H1 (cell line): Measurements from ENCODE around the gene GALR1. TPM values are rescaled to one million over a fixed set of nuclear protein-coding genes. Genes with fewer than 3 reads are reported as not detected.

Source experiments
- CBX8 ChIP-seq: fragments of 300-800, 300-1000 bp; sonication (generic); IDR thresholded peaks from 2 replicates; pipeline ENCODE4 v1.7.1; 2016; ENCODE audit warnings: low read depth, low read length, borderline replicate concordance
- CHD1 ChIP-seq: IDR thresholded peaks from 2 replicates; pipeline ENCODE4 v1.6.1; 2012; ENCODE audit warnings: low read depth, low read length, improper control_type of control experiment
- CTBP2 ChIP-seq: IDR thresholded peaks from 2 replicates; pipeline ENCODE4 v1.7.0; 2011; ENCODE audit warnings: borderline replicate concordance, mild to moderate bottlenecking, moderate library complexity, mixed read lengths, low read length; ENCODE audit not compliant: insufficient read depth, insufficient read length
- EGR1 ChIP-seq: IDR thresholded peaks from 2 replicates; pipeline ENCODE4 v1.6.1; 2011; ENCODE audit warnings: low read depth, low read length, borderline replicate concordance
- EZH2 ChIP-seq: fragments of 200-600 bp; sonication (generic); IDR thresholded peaks from 2 replicates; pipeline ENCODE4 v1.7.1; 2012; ENCODE audit warnings: low read depth, mild to moderate bottlenecking, moderate library complexity, low read length, inconsistent platforms; ENCODE audit not compliant: severe bottlenecking
- GABPA ChIP-seq: IDR thresholded peaks from 2 replicates; pipeline ENCODE4 v1.6.1; 2011; ENCODE audit warnings: mild to moderate bottlenecking, low read length, moderate library complexity, borderline replicate concordance; ENCODE audit not compliant: insufficient read depth
- JUND ChIP-seq: IDR thresholded peaks from 2 replicates; pipeline ENCODE4 v1.6.1; 2011; ENCODE audit warnings: mild to moderate bottlenecking, improper control_type of control experiment, low read length
- MAFK ChIP-seq: IDR thresholded peaks from 2 replicates; pipeline ENCODE4 v1.6.1; 2012; ENCODE audit warnings: low read depth, mild to moderate bottlenecking, improper control_type of control experiment, low read length
- NRF1 ChIP-seq: IDR thresholded peaks from 2 replicates; pipeline ENCODE4 v1.6.1; 2011; ENCODE audit warnings: mild to moderate bottlenecking, low read depth, low read length, improper control_type of control experiment
- SP4 ChIP-seq: IDR thresholded peaks from 2 replicates; pipeline ENCODE4 v1.6.1; 2012; ENCODE audit warnings: low read length, inconsistent platforms
- polyA plus RNA-seq, 7 experiments: library from polyadenylated mRNA; depleted of rRNA in 3 of 7; stranded (reverse) in 5 of 7; unstranded in 2 of 7; fragments of >200 nt in 5 of 7; fragments of 200-250 nt in 2 of 7; gene quantifications; 1 replicate in 5 of 7; 2 replicates in 1 of 7; 4 replicates in 1 of 7; pipeline versions ENCODE4 v1.2.1 to v1.2.3, GENCODE V29; 2011 to 2013; ENCODE audit warnings: missing spikeins in 2 of 7, mixed read lengths in 2 of 7
- total RNA-seq: library from RNA; stranded (reverse); fragmentation: NEBNext Ultra II Directional; extraction: Animal tissue kit (Norgen Biotek cat#: 25700); gene quantifications from 2 replicates; pipeline ENCODE4 v1.2.1, GENCODE V29; 2021
- TF ChIP-seq, protein P1 (sequence below): fragments of 300-600 bp; sonication (generic); IDR thresholded peaks from 2 replicates; pipeline ENCODE4 v1.7.1; 2012; ENCODE audit warnings: low read length, moderate library complexity, mild to moderate bottlenecking, inconsistent platforms; ENCODE audit not compliant: insufficient replicate concordance
- TF ChIP-seq, protein P2 (sequence below): IDR thresholded peaks from 2 replicates; pipeline ENCODE4 v1.6.1; 2012; ENCODE audit warnings: inconsistent platforms

The GALR1 gene
- total and polyA plus RNA-seq, 2 of the 8 experiments (the other 6 are each of a cell fraction or from before 2014, with no cell fraction given): 0.09 to 1.6 TPM

DNA sequence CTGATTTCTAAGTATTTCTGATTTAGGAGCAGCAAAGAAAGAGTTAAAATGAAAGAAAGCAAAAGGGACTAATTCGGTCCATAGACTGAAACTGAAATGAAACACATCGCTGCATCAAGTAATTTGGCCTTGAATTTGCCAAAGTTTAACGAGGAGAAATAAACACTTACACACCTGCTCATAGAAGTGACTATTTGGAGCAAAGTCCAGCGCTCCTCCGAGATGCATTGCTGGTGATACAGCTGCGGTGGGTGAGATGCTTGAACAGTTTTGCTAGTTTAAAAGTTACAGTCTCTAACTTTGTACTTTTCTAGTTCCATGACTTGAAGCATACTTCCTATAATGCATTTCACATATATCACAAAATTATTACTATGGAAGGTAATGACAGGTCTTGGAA lies 18.3 kb downstream of the GALR1 start (continued):
- TF ChIP-seq, protein P1, sequence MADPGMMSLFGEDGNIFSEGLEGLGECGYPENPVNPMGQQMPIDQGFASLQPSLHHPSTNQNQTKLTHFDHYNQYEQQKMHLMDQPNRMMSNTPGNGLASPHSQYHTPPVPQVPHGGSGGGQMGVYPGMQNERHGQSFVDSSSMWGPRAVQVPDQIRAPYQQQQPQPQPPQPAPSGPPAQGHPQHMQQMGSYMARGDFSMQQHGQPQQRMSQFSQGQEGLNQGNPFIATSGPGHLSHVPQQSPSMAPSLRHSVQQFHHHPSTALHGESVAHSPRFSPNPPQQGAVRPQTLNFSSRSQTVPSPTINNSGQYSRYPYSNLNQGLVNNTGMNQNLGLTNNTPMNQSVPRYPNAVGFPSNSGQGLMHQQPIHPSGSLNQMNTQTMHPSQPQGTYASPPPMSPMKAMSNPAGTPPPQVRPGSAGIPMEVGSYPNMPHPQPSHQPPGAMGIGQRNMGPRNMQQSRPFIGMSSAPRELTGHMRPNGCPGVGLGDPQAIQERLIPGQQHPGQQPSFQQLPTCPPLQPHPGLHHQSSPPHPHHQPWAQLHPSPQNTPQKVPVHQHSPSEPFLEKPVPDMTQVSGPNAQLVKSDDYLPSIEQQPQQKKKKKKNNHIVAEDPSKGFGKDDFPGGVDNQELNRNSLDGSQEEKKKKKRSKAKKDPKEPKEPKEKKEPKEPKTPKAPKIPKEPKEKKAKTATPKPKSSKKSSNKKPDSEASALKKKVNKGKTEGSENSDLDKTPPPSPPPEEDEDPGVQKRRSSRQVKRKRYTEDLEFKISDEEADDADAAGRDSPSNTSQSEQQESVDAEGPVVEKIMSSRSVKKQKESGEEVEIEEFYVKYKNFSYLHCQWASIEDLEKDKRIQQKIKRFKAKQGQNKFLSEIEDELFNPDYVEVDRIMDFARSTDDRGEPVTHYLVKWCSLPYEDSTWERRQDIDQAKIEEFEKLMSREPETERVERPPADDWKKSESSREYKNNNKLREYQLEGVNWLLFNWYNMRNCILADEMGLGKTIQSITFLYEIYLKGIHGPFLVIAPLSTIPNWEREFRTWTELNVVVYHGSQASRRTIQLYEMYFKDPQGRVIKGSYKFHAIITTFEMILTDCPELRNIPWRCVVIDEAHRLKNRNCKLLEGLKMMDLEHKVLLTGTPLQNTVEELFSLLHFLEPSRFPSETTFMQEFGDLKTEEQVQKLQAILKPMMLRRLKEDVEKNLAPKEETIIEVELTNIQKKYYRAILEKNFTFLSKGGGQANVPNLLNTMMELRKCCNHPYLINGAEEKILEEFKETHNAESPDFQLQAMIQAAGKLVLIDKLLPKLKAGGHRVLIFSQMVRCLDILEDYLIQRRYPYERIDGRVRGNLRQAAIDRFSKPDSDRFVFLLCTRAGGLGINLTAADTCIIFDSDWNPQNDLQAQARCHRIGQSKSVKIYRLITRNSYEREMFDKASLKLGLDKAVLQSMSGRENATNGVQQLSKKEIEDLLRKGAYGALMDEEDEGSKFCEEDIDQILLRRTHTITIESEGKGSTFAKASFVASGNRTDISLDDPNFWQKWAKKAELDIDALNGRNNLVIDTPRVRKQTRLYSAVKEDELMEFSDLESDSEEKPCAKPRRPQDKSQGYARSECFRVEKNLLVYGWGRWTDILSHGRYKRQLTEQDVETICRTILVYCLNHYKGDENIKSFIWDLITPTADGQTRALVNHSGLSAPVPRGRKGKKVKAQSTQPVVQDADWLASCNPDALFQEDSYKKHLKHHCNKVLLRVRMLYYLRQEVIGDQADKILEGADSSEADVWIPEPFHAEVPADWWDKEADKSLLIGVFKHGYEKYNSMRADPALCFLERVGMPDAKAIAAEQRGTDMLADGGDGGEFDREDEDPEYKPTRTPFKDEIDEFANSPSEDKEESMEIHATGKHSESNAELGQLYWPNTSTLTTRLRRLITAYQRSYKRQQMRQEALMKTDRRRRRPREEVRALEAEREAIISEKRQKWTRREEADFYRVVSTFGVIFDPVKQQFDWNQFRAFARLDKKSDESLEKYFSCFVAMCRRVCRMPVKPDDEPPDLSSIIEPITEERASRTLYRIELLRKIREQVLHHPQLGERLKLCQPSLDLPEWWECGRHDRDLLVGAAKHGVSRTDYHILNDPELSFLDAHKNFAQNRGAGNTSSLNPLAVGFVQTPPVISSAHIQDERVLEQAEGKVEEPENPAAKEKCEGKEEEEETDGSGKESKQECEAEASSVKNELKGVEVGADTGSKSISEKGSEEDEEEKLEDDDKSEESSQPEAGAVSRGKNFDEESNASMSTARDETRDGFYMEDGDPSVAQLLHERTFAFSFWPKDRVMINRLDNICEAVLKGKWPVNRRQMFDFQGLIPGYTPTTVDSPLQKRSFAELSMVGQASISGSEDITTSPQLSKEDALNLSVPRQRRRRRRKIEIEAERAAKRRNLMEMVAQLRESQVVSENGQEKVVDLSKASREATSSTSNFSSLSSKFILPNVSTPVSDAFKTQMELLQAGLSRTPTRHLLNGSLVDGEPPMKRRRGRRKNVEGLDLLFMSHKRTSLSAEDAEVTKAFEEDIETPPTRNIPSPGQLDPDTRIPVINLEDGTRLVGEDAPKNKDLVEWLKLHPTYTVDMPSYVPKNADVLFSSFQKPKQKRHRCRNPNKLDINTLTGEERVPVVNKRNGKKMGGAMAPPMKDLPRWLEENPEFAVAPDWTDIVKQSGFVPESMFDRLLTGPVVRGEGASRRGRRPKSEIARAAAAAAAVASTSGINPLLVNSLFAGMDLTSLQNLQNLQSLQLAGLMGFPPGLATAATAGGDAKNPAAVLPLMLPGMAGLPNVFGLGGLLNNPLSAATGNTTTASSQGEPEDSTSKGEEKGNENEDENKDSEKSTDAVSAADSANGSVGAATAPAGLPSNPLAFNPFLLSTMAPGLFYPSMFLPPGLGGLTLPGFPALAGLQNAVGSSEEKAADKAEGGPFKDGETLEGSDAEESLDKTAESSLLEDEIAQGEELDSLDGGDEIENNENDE: no peak
- TF ChIP-seq JUND (no peak), EGR1 (no peak), NRF1 (no peak), CTBP2 (no peak), MAFK (no peak), CBX8 (no peak), GABPA (no peak), CHD1 (no peak), EZH2 (no peak), SP4 (no peak)
- TF ChIP-seq, protein P2, sequence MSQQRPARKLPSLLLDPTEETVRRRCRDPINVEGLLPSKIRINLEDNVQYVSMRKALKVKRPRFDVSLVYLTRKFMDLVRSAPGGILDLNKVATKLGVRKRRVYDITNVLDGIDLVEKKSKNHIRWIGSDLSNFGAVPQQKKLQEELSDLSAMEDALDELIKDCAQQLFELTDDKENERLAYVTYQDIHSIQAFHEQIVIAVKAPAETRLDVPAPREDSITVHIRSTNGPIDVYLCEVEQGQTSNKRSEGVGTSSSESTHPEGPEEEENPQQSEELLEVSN: no peak
